Stimulated activated CD8-positive, alpha-beta memory T cell treated with anti-CD3 and anti-CD28 coated beads, Interleukin-2, amount 100 ng/mL, for 1 hour (primary cell): ENCODE measurements around the gene PZP.
"Not testable (repeated sequence)": the region's sequence is repeated elsewhere in the genome, so short reads cannot be mapped to it uniquely, and the experiment has no call there.

Source experiments
- DNase-seq, 2 donors: peaks; one replicate each; pipeline ENCODE4 v3.0.0-alpha.2; 2020; ENCODE audit warnings: low read depth in 2 of 2

The PZP gene

DNA sequence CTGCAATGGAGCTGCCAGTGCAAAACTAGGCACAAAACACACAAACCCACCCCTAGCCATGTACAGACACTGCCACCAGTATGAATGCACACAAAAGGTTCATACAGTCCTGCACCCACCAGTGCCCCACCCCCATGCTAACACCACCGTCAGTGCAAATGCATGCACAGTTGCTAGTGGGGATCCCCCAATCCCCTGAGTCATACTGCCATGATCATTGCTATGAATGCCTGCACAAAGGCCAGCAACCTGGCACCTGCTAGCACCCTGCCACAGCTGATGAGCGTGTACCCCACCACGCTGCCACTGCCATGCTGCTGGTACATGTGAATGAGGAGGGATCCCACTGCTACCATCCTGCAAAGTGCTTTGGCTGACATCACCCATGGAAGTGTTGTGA is 23.9 kb downstream of the PZP start:
- DNase-seq, result no peak

DNA sequence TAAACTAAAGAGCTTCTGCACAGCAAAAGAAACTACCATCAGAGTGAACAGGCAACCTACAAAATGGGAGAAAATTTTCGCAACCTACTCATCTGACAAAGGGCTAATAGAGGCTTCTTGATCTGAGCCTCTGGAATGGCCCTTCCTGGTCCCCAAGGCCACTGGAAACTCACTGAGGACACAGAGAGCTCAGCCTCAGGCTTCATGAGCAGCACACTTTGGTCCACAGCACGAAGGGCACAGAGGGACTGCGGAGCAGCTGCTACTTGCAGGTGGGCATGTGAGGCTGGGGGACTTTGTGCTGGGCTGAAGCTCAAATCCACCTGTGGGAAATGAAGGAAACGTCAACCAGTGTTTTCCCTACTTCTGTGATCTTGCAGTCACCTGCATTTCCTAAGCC is 27.4 kb downstream of the PZP start:
- no peak for DNase-seq

DNA sequence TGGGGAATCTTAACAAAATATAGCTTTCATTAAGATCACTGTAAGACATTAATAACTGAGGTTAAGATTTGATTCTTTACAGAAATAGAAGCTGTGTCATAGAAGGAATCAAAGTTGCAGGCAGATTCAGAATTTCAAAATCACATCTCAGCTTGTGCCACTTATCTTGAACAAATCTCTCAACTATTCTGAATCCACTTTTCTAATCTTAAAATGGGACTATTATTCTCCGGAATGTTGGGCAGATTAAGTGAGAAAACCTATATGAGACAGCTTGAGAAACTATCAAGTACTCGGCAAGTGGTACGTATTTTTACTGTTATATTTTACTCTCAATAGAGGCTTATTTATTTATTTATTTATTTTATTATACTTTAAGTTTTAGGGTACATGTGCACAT is 28.4 kb downstream of the PZP start:
- DNase-seq, result no peak

DNA sequence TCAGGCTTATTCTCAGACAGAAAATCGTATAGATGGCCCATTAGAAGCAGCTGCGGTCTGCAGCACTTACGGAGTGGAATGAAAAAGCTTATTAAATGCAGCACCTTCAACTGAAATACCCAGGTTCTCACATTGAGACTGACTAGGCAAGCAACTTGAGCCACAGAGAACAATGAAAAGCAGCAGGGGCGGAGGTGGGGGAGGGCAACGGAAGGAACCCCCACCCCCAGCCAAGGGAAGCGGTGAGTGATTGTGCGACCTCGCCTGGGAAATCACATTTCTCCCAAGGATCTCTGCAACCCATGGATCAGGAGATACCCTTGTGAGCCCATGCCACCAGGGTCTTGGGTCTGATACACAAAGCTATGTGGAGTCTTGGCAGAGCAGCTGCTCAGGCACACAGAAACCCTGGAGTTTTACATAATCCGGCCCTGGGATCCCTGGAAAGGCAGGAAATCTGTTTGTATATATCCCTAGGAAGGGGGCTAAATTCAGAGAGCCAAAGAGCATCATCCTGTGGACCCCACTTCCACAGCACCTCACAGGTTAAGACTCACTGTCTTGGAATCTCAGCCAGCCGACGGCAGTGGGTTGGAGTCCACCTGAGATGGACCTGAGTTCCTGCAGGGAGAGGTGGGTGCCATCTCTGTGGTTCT is 38.1 kb downstream of the PZP start:
- no peak for DNase-seq

DNA sequence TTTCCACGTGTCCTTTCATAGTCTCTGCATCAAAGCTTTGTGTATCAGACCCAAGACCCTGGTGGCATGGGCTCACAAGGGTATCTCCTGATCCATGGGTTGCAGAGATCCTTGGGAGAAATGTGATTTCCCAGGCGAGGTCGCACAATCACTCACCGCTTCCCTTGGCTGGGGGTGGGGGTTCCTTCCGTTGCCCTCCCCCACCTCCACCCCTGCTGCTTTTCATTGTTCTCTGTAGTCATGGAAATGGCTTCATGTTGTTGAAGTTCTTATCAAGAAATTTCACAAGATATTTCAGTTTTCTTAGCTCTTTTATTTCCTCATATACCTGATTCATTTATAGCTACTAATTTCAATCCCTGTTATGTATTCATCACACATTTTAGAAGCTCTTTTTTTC is 40.9 kb downstream of the PZP start:
- not testable (repeated sequence) for DNase-seq

DNA sequence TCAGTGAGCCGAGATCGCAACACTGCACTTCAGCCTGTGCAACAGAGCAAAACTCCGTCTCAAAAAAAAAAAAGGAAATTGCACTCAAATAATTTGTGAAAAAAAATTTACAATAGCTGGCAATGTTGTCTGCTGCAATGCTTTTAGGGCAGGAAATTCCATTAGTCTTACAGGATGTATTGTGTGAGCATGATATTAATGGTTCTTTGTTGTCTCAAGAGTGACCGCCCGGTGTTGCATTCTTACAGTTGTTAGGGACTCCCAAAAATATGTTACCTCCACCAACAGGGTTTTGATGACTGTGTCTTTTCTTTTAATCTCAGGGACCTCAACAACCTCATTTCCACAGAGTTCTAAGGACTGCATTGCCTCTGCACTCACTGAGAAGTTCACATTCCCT is 44.8 kb downstream of the PZP start:
- no peak for DNase-seq

DNA sequence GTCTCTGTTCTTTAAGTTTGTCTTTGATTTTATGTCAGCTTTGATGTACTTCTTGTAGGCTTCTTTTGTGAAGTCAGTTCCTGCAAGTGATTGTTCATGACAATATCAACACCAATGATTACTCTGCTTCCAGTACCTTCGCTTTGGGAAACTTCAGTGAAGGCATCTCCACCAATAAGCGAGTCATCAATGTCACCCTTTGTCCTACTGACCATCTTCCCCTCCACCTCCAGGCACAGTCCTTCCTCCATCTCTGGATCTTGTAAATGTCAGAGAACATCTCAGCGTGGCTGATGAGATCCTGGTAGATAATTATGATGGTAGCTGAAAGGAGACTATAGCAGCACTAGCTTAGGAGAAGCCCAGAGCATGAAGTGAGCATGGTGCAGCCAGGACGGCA is 52.1 kb downstream of the PZP start:
- no peak for DNase-seq

DNA sequence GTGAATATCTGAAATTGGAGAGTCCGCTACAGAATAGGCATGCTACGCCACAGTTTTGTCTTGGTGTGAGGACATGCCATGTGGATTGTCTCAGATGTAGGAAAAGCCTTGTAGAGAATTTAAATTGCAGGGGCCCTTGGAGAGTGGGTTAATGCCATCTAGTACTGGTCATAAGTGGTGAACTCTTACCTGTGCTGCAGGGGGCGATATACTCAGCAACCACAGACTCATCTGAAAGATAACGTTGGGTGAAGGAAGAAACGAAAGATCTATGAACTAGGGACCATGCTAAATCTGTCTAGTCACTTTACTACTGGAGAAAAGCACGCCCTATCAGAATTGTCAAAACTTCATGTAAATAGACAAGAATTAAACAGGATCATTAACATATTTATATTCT is 58.8 kb downstream of the PZP start:
- no peak for DNase-seq

DNA sequence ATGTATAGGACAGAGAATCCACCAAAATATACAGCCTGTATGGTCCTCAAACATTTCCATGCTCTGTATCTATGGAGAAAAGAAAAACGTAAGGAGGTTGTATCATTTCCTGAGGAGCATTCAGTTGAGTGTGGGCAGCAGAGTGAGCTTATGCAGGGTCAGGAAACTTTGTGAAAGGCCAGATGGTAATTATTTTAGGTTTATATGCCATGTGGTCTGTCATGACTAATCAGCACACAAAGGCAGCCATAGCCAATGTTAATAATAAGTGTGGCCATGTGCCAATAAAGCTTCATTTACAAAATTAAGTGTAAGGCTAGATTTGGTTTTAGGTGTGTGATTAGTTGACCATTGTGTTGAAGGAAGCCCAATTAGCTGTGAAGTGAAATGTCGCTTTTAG is 59.3 kb downstream of the PZP start:
- no peak for DNase-seq

DNA sequence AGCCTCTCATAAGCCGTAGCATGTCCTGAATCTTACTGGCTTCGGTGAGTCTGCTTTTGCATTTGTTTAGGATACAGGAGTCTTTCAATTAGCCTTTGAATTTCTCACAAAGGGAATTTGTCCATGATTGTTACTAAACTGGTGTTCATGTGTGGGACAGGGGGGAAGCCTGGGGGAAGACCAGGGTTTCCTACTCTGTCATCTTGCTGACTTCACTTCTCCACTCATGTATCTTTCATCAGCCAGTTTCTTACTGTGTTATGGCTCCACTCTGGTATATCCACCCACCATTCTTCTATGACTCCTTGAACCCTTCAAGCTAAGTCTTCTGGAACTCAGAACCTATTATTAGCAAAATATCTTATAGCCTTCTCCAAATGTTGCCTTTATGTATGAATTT is 60.7 kb downstream of the PZP start:
- no peak for DNase-seq

DNA sequence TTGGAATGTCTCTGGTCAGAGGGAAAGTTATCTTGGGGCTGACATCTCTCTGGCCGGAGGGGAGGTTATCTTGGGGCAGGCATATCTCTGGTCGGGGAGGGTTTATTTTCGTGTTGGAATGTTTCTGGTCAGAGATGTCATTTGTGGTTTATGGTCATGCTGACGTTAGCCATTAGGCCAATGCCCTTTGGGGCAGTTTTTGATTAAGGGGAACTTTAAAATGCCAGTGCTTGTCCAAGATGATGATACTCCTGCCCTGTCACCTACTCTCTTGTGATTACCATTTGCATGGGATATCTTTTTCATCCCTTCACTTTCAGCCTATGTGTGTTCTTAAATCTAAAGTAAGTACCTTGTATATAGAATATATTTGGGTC is 63.5 kb downstream of the PZP start:
- DNase-seq, result no peak

DNA sequence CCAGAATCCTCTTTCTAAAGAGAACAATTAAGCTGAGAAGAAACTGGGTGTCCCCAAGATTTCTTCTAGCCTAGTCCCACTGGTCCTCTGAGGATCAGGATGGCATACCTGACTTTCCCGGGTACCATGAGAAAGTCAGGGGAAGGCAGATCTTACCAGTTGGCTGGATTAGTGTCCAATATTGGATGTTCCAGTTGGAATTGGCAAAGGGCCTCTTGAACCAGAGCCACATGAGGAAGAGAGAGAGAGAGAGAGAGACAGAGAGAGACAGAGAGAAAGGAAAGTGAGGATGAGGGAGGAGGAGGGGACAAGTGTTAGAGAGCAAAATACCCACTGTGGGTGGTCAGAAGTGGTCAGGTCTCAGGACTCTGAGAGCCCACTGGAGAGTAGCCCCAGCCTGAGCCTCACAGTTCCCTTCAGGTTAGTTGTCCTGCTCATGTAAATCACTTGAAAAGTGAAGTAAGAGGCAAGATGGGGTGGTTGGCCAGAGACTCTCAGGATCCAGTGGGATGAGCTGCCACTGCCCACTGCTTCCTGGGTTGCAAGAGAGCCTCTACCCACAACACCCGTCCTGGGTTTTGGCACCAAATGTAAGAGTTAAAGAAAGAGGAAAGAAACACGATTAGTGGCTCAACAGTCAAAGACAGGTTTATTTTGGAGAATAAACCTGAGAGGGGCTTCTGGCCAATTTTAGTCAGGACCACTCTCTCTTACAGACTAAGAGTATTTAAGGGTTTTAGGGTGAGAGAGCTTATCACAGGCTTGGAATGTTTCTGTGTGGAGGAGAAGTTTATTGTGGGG is 64.1 kb downstream of the PZP start:
- DNase-seq, result no peak

DNA sequence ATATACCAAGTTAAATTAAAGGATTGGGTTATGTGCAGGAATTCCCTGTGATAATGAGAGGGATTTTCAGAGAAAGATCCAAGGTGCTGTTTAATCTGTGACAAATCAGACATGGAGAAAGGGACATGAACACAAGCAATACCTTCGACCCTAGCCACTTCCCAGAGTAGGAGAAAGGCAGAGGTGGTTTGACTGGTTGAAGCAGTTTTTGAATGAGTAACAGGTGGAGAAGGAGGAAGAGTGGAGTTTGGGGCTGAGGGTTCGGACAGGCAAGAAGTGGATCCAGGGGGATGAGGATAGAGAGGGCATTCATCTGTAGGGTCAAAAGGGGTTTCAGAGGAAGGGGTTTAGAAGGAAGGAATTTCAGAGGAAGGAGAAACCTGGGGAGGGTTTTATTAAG is 65.1 kb downstream of the PZP start:
- DNase-seq, result no peak

DNA sequence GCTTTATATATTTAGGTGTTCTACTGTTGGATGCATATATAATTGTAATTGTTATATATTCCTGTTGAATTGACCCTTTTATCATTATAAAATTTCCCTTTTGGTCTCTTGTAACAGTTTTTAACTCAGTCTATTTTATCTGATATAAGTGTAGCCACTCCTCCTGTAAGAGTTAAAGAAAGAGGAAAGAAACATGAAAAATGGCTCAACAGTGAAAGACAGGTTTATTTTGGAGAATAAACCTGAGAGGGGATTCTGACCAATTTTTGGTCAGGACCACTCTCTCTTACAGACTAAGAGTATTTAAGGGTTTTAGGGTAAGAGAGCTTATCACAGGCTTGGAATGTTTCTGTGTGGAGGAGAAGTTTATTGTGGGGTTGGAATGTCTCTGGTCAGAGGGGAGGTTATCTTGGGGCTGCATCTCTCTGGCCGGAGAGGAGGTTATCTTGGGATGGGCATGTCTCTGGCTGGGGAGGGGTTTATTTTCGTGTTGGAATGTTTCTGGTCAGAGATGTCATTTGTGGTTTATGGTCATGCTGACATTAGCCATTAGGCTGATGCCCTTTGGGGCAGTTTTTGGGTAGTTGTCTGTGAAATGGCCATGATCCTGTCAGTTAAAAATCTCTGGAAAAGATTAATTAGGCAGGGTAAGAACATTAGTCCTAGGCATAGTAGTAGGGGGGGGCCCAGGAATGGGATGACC is 68.5 kb downstream of the PZP start:
- not testable (repeated sequence) for DNase-seq

DNA sequence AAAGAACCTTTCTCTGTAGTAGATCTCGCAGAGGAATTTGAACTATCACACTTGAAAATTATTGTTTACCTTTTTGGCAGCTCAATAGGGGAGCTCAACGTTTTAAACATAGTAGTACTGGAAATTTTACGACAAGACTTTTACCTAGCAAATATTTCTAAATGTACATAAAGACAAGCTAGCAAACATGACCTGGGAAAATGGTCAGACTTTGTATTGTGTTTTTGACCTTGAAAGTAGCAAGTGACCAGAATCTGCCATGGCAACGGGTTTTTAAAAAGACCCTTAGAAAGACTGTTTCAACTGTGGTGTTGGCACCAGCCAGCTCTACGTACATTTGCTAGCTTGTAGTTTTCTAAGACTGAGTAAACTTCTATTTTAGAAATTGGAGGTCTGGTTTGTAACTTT is 72.3 kb downstream of the PZP start:
- DNase-seq, result no peak

DNA sequence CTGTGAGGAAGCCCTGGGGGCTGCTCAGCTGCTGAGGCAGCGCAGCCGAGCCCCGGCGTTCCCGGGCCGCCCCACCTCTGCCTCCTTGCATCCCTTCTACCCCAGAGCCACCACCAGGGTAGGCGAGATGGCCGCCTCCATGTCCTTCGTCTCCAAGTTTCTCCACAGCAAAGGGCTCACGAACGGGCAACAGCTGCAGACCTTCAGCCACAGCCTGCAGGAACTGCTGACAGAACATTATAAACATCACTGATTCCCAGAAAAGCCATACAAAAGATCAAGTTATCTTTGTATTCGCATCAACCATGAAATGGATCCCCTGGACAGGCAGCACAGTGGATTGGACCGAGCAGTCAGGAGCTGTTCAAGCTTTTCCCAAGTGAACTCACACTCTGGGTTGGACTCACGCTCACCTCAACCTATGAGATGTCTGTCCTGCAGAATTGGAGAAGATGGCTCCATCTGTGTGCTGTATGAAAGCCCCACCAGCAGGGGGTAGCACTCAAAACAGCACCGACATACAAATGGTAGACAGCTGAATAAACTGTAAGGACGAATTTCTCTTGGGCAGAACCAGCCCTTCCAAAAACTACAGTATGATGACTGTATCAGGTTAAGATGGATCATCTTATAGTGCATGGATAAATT is 73.1 kb downstream of the PZP start:
- DNase-seq, result no peak

DNA sequence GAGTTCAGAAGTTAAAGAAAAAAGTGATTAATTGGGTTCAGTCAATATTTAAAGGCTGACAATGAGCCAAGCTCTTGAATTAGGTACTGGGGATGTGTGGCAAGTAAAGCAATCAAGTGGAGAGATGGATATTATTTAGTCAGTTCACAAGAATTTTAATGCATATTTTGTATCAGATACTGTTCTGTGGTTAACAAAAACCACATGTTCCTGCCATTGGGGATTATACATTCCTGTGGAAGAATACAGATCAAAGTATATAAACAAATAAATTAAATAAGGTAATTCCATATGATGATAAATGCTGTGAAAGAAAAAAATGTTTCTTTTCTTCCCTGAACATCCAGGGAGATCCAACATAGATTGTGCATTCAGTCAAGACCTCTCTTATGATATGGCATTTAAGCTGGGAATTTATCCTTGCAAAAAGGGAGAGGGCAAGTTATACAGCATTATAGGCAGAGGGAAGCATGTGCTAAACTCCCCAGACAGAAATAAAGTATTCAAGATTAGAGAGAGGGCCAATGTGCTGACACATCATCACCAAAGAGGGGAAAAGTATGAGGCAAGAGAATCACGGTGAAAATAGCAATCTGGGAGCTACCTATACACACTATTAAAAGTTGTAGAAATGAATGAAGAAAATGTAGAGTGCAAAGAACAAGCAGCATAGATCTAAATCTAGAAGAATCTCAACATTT is 74.8 kb downstream of the PZP start:
- no peak for DNase-seq

DNA sequence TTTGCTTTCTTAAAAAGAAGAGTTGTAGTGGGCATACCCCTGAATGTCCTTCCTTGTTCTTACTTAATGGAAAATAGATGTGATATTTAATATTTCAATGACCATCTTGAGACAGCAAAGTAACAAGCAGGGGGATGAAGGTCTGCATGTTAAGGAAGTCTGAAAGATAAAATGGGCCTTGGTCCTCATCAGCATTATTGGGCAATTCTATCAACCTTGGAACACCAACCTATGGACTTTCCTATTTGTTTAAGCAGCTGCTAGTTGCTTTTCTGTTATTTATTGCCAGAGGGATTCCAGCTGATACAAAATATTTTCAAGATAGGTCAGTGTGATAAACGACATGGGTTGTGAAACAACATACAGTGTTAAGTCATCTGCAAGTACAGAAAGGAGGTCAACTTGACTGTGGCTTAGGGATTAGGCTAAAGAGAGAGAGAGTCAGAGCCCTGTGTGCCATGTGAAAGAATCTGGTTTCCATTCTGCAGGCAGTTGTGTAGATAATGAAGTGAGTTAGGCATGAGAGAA is 76.1 kb downstream of the PZP start:
- no peak for DNase-seq

DNA sequence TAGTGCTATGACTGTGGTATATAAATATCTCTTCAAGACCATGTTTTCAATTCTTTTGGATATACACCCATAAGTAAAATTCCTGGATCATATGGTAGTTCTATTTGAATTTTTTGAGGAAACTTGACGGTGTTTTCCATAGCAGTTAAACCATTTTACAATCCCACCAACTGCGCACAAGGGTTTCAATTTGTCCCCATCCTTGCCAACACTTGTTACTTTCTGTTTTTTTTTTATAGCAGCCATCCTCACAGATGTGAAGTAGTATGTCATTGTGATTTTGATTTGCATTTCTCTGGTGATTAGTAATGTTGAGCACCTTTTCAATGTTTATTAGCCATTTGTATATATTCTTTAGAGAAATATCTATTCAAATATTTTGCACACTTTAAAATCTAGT is 78.0 kb downstream of the PZP start:
- no peak for DNase-seq

DNA sequence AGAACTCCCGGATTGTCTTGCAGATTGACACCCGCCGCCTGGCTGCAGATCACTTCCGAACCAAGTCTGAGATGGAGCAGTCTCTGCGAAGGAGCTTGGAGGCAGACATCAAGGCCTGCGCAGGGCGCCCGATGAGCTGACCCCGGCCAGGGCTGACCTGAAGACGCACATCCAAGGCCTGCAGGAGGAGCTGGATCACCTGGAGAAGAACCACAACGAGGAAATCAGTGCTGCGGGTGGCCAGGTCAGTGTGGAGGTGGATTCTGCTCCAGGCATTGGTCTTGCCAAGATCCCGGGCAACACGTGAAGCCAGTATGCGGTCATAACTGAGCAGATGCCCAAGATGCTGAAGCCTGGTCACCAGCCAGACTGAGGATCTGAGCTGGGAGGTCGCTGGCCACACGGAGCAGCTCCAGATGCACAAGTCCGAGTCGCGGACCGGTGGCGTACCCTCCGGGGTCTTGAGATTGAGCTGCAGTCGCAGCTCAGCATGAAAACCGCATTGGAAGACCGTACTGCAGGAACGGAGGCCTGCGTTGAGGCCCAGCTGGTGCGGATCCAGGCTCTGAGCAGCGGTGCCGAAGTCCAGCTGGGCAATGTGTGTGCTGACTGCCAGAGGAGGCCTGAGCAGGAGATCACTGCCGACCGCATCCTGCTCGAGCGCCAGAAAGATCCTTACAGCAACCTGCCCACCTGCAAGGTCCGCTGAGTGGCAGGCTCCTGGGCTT is 80.1 kb downstream of the PZP start:
- no peak for DNase-seq

DNA sequence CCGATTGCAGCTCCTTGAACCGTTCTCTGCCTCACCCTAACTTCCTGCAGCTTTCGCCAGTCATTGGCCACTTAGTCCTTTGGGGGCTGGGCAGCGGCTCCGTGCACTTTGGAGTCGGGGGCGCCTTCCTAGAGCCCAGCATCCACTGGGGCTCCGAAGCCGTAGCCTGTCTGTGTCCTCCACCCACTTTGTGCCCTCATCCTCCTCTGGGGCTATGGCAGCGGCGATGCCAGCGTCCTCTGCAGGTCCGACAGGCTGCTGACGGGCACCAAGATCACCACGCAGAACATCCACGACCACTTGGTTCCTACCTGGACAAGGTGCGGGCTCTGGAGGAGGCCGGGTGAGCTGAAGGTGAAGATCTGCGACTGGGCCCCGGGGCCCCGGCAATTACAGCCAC is 80.7 kb downstream of the PZP start:
- DNase-seq, result no peak
